ENCODE results near the gene PIAS2.

PIAS2 gene

GRCh38 chr18:46759890-46760289, 157.4 kb downstream of the PIAS2 start:
- no peak for DNase-seq (ENCODE audit: low read depth)

DNA sequence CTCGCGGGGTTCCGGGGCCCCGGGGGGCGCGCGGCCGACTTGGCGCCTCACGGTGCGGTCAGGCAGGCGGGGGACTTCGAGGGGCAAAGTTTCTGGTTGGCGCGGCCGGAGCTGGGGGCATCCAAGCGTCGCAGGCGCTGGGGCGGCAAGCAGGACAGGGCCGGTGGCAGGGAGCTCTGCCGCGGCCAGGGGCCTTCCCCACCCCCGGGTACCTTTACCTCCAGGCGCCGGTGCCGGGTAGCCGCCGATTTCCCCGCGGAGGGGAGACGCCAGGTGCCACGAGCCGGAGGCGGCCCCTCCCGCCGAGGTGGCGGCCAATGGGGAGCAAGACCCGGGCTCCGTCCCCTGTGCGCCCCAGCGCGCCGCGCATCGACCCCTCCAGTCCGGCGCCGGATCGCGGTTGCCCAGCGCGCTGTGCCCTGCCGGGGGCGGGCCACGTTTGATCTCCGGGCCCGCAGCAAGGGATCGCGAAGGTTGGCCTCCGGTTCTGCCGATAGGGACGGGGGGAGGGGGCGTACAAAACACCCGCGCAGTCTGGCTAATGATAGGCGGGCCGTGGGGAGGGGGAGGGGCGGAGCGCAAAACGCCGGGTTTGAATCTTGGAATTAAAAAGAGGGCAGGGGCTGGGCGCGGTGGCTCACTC, 160.6 kb downstream of the PIAS2 start, which contains the start of gene ST8SIA5:
TSS of gene ST8SIA5 (minus strand) at position 495 of the 643 bp plus-strand sequence. CDS start 545 bp downstream, outside the sequence.
- DNase-seq (ENCODE audit: low read depth) = no peak

GRCh38 chr18:46756025-46756558, 161.2 kb downstream of the PIAS2 start:
- no peak for DNase-seq (ENCODE audit: low read depth)

GRCh38 chr18:46755315-46756024, 161.8 kb downstream of the PIAS2 start:
- DNase-seq (ENCODE audit: low read depth) = no peak

DNA sequence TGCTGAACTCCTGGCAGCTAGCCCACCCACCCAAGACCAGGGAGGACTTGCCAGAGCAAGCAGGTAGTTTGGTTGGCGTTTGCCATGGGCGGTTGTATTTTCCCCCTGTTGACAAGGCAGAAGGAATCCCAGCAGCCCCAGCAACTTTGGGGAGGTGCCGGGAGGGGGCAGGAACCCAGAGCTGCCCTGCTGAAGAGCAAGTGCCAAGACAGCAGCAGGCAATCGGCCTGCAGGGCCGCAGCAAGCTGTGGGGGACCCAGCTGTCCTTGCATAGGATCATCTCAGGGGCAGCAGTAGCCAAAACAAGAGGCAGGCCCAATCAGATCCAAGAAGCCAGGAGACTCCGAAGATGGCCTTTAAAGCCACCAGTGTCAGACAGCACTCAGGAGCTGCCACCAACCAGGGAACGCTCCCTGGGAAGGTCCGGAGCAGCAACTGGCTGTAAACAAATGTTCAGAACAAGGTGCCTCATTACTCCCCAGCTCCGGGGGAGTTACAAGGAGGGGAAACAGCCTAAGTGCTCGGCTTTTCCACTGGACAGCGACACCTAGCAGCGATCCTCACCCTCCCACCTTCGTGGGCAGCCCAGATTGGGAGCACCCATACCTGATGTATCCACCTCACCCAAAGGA, 162.5 kb downstream of the PIAS2 start:
- DNase-seq (ENCODE audit: low read depth) = no peak

GRCh38 chr18:46754188-46754587, 163.1 kb downstream of the PIAS2 start:
- DNase-seq (ENCODE audit: low read depth) = no peak
